AG04450 (cell line): ENCODE results near the gene ZNF474. TPM values are rescaled to one million over a fixed set of nuclear protein-coding genes. Genes with fewer than 3 reads are reported as not detected.
A peak's percentile ranks its signal among the peaks of the same experiment; 100 is the strongest.

Source experiments
- CTCF ChIA-PET: fragments of 300-600, 350-600 bp; formaldehyde crosslinking; extraction: SDS; loops from one replicate; lab custom pipeline; 2022; ENCODE audit warnings: antibody characterized with exemption, inconsistent platforms; lab: Charles Lee
- POLR2A ChIA-PET: fragments of 350-600 bp; formaldehyde crosslinking; extraction: SDS; loops from one replicate; lab custom pipeline; 2021; ENCODE audit warnings: antibody characterized with exemption, inconsistent platforms; lab: Yijun Ruan, JAX
- DNase-seq: peaks from one replicate; pipeline ENCODE4 v3.0.0-alpha.2; 2011; ENCODE audit warnings: low read depth, low spot score
- H3K27ac ChIP-seq: one replicate; pipeline ENCODE4 v1.5.1; 2012; ENCODE audit warnings: low read depth, low read length, control low read depth
- H3K27me3 ChIP-seq: one replicate; pipeline ENCODE4 v1.6.0; 2012; ENCODE audit warnings: low read length; ENCODE audit not compliant: control insufficient read depth, insufficient read depth
- H3K4me3 ChIP-seq: 2 replicates; pipeline ENCODE4 v1.5.1; 2011; ENCODE audit warnings: mild to moderate bottlenecking, low read depth, low read length, control low read depth
- H3K9me3 ChIP-seq: 2 replicates; pipeline ENCODE4 v1.5.1; 2012; ENCODE audit warnings: low read length; ENCODE audit not compliant: control insufficient read depth, insufficient read depth
- CTCF ChIP-seq: IDR thresholded peaks from 2 replicates; pipeline ENCODE4 v1.5.1; 2011; ENCODE audit warnings: low read depth, low read length, control low read depth, inconsistent platforms
- polyA plus RNA-seq: library from polyadenylated mRNA; depleted of rRNA; stranded (reverse); fragments of >200 nt; gene quantifications from 2 replicates; pipeline ENCODE4 v1.2.3, GENCODE V29; 2011

ZNF474 gene
- polyA plus RNA-seq, 1 experiment: 0.37 TPM

- H3K27me3 ChIP-seq: no peaks in the 10 kb centered on the region
- no peaks in the 10 kb centered on the region for H3K9me3 ChIP-seq
- no peak overlapping the region for H3K27ac ChIP-seq
- no peak for DNase-seq
- ChIA-PET POLR2A (no interaction called here), CTCF (interaction anchor here (0.9 to 12.3 kb wide), 4 partner anchors 21 to 130 kb away, joined by 4 to 105 read pairs (median 17); partner anchors contain the start of gene LOX)
- H3K4me3 ChIP-seq: no peak overlapping the region
- no peak for TF ChIP-seq CTCF
Measured at GRCh38 chr5:122097391-122097790, 32.0 kb upstream of the ZNF474 start.

GRCh38 chr5:122099060-122099790, 30.1 kb upstream of the ZNF474 start:
- ChIA-PET CTCF (interaction anchor here (1.6 kb wide), 1 partner anchor 133 kb away, joined by 9 read pairs; no protein-coding TSS in a partner anchor), POLR2A (interaction anchor here (0.6 to 1.5 kb wide), 2 partner anchors 78 to 130 kb away, joined by 3 to 12 read pairs; no protein-coding TSS in a partner anchor)
- Histone ChIP-seq H3K9me3 (no peaks in the 10 kb centered on the region), H3K27ac (no peak overlapping the region), H3K4me3 (no peak overlapping the region), H3K27me3 (no peaks in the 10 kb centered on the region)
- no peak for TF ChIP-seq CTCF
- no peak for DNase-seq

- POLR2A ChIA-PET: interaction anchor here (1.0 to 1.2 kb wide), 2 partner anchors 55 to 132 kb away, joined by 3 to 4 read pairs; no protein-coding TSS in a partner anchor
- no peak overlapping the region for H3K4me3 ChIP-seq
Measured at GRCh38 chr5:122101636-122102285, 27.6 kb upstream of the ZNF474 start.

GRCh38 chr5:122102825-122103224, 26.5 kb upstream of the ZNF474 start:
- Histone ChIP-seq H3K27me3 (no peaks in the 10 kb centered on the region), H3K9me3 (no peaks in the 10 kb centered on the region), H3K4me3 (no peak overlapping the region), H3K27ac (no peak overlapping the region)
- POLR2A ChIA-PET: interaction anchor here (1.2 kb wide), 1 partner anchor 133 kb away, joined by 4 read pairs; no protein-coding TSS in a partner anchor
- CTCF ChIA-PET: interaction anchor here (0.9 to 4.6 kb wide), 23 partner anchors 9 to 141 kb away, joined by 3 to 58 read pairs (median 6); partner anchors contain the start of genes LOX, SRFBP1 and ZNF474
- TF ChIP-seq CTCF: no peak
- peak; percentile 26 for DNase-seq

More at GRCh38 chr5:122101636-122102285, 27.6 kb upstream of the ZNF474 start:
- Histone ChIP-seq H3K27me3 (no peaks in the 10 kb centered on the region), H3K9me3 (no peaks in the 10 kb centered on the region), H3K27ac (no peak overlapping the region)
- peak; percentile 67 for TF ChIP-seq CTCF
- CTCF ChIA-PET: interaction anchor here (0.6 to 4.6 kb wide), 39 partner anchors 9 to 151 kb away, joined by 3 to 58 read pairs (median 5); partner anchors contain the start of genes LOX, SRFBP1 and ZNF474
- no peak for DNase-seq
